ENCODE results near the gene GAPT.
A peak's percentile ranks its signal among the peaks of the same experiment; 100 is the strongest.

Gene GAPT

GRCh38 chr5:58491216-58491892 lies at the start of gene GAPT:
Gene GAPT, plus strand, starts transcription at chr5:58491435. Its CDS starts 3,102 bp downstream, at chr5:58494537.
- peak; percentile 3 for DNase-seq

- no peak for DNase-seq
Observed at GRCh38 chr5:58444805-58445204, 46.4 kb upstream of the GAPT start.

GRCh38 chr5:58446024-58446423 lies 45.2 kb upstream of the GAPT start:
- DNase-seq, result no peak

GRCh38 chr5:58447226-58447625 lies 44.0 kb upstream of the GAPT start:
- DNase-seq, result no peak

- no peak for DNase-seq
Observed at GRCh38 chr5:58450018-58450417, 41.2 kb upstream of the GAPT start.

GRCh38 chr5:58450811-58451629 lies 40.2 kb upstream of the GAPT start:
- DNase-seq, result no peak

- no peak for DNase-seq
Observed at GRCh38 chr5:58451732-58452565, 39.3 kb upstream of the GAPT start.

- no peak for DNase-seq
Observed at GRCh38 chr5:58452566-58453258, 38.5 kb upstream of the GAPT start.

- no peak for DNase-seq
Observed at GRCh38 chr5:58453306-58453705, 37.9 kb upstream of the GAPT start.

- no peak for DNase-seq
Observed at GRCh38 chr5:58454025-58454424, 37.2 kb upstream of the GAPT start.

- DNase-seq, result no peak
Observed at GRCh38 chr5:58455066-58455465, 36.2 kb upstream of the GAPT start.

- no peak for DNase-seq
Observed at GRCh38 chr5:58455480-58455879, 35.8 kb upstream of the GAPT start.

- DNase-seq, result no peak
Observed at GRCh38 chr5:58456026-58456425, 35.2 kb upstream of the GAPT start.

- DNase-seq, result no peak
Observed at GRCh38 chr5:58456486-58456885, 34.7 kb upstream of the GAPT start.

- no peak for DNase-seq
Observed at GRCh38 chr5:58457050-58457449, 34.2 kb upstream of the GAPT start.

- DNase-seq, result no peak
Observed at GRCh38 chr5:58458141-58458742, 33.0 kb upstream of the GAPT start.

- DNase-seq, result peak; percentile 15
Observed at GRCh38 chr5:58458743-58459145, 32.5 kb upstream of the GAPT start.

GRCh38 chr5:58459146-58460001 lies 31.9 kb upstream of the GAPT start:
- DNase-seq, result peak; percentile 21

- peak; percentile 92 for DNase-seq
Observed at GRCh38 chr5:58460002-58460731, 31.1 kb upstream of the GAPT start, which contains the start of gene PLK2. Gene PLK2, minus strand, starts transcription at chr5:58460086. Its CDS starts 127 bp downstream, at chr5:58459959.

- peak; percentile 92 for DNase-seq
Observed at GRCh38 chr5:58460732-58461286, 30.4 kb upstream of the GAPT start.

Measured in CD4-positive, alpha-beta T cell treated with Interleukin-10 for 1 hour (primary cell).